H1 (cell line): ENCODE measurements around the gene JAG1. TPM values are rescaled to one million over a fixed set of nuclear protein-coding genes. Genes with fewer than 3 reads are reported as not detected.

Experiments used
- CTCF ChIA-PET: fragments of 300-600 bp; sonication (Branson Sonifier 250); formaldehyde crosslinking; loops from one replicate; lab custom pipeline; 2021; ENCODE audit not compliant: partially characterized antibody; lab: Charles Lee
- POLR2A ChIA-PET: fragments of 300-600 bp; sonication (Branson Sonifier 250); formaldehyde crosslinking; loops from one replicate; lab custom pipeline; 2021; ENCODE audit warnings: inconsistent platforms; ENCODE audit not compliant: partially characterized antibody; lab: Charles Lee
- DNase-seq, 2 experiments: peaks; one replicate each; pipeline versions ENCODE4 v3.0.0 to v3.0.0-alpha.2; 2010 to 2022; ENCODE audit warnings: low spot score in 2 of 2, low read depth in 1 of 2, mixed read lengths in 1 of 2
- FAIRE-seq: peaks from 2 replicates; lab custom pipeline; 2011; peaks lifted over from hg19 to GRCh38; lab: Jason Lieb, UNC
- H2AFZ ChIP-seq: 2 replicates; pipeline ENCODE4 v1.8.1; 2012; ENCODE audit warnings: low read length, inconsistent platforms
- H2AK5ac ChIP-seq: 2 replicates; pipeline ENCODE4 v1.6.1; 2013; ENCODE audit warnings: low read depth, low read length
- H2BK120ac ChIP-seq: replicated peaks from 2 replicates; pipeline ENCODE3; 2013; ENCODE audit warnings: low read depth, low read length, inconsistent platforms
- H2BK12ac ChIP-seq: 2 replicates; pipeline ENCODE4 v1.6.1; 2013; ENCODE audit warnings: low read depth, low read length
- H2BK15ac ChIP-seq: 2 replicates; pipeline ENCODE4 v1.6.1; 2013; ENCODE audit warnings: low read length
- H2BK20ac ChIP-seq: 2 replicates; pipeline ENCODE4 v1.6.1; 2013; ENCODE audit warnings: low read length
- H2BK5ac ChIP-seq: 2 replicates; pipeline ENCODE4 v1.6.1; 2013; ENCODE audit warnings: low read depth, low read length
- H3K14ac ChIP-seq: 2 replicates; pipeline ENCODE4 v1.6.1; 2013; ENCODE audit warnings: inconsistent platforms; ENCODE audit not compliant: insufficient read length
- H3K18ac ChIP-seq: 2 replicates; pipeline ENCODE4 v1.6.1; 2013; ENCODE audit warnings: low read length; ENCODE audit errors: extremely low read depth
- H3K23ac ChIP-seq: 2 replicates; pipeline ENCODE4 v1.6.1; 2013; ENCODE audit warnings: inconsistent platforms; ENCODE audit not compliant: insufficient read length
- H3K23me2 ChIP-seq: 2 replicates; pipeline ENCODE4 v1.6.1; 2013; ENCODE audit warnings: low read depth, low read length
- H3K27ac ChIP-seq: 2 replicates; pipeline ENCODE4 v1.6.1; 2011; ENCODE audit warnings: low read depth, low read length, inconsistent platforms
- H3K27me3 ChIP-seq, 4 experiments: replicated peaks in 1 of 4; 1 replicate in 1 of 4; 2 replicates in 3 of 4; pipeline versions ENCODE4 v1.6.1 to v1.8.1; 2011 to 2013; ENCODE audit warnings: low read length in 3 of 4, mild to moderate bottlenecking in 3 of 4, inconsistent platforms in 2 of 4, mixed read lengths in 2 of 4, moderate library complexity in 1 of 4; ENCODE audit not compliant: control insufficient read depth in 3 of 4, insufficient read depth in 3 of 4; ENCODE audit errors: extremely low read depth in 1 of 4
- H3K36me3 ChIP-seq, 4 experiments: 2 replicates each; pipeline versions ENCODE4 v1.6.1 to v1.8.1; 2011 to 2013; ENCODE audit warnings: mild to moderate bottlenecking in 4 of 4, low read length in 3 of 4, moderate library complexity in 2 of 4, control low read depth in 1 of 4, inconsistent platforms in 1 of 4; ENCODE audit not compliant: insufficient read depth in 4 of 4, control insufficient read depth in 2 of 4
- H3K4ac ChIP-seq: replicated peaks from 2 replicates; pipeline ENCODE3; 2013; ENCODE audit warnings: low read length, low read depth, mixed read lengths, inconsistent platforms; ENCODE audit not compliant: insufficient read length
- H3K4me1 ChIP-seq, 4 experiments: replicated peaks in 1 of 4; 1 replicate in 1 of 4; 2 replicates in 3 of 4; pipeline versions ENCODE4 v1.6.1 to v1.8.1; 2011 to 2013; ENCODE audit warnings: low read length in 3 of 4, inconsistent platforms in 2 of 4, mixed read lengths in 1 of 4; ENCODE audit not compliant: insufficient read depth in 4 of 4, control insufficient read depth in 3 of 4
- H3K4me2 ChIP-seq, 2 experiments: 2 replicates each; pipeline versions ENCODE4 v1.6.1 to v1.8.1; 2011 to 2013; ENCODE audit warnings: low read depth in 2 of 2, low read length in 2 of 2, control low read depth in 1 of 2, inconsistent platforms in 1 of 2, mild to moderate bottlenecking in 1 of 2; ENCODE audit not compliant: insufficient read depth in 1 of 2
- H3K4me3 ChIP-seq, 4 experiments: fragments of 200-600, 300-600 bp in 1 of 4; sonication (generic), shearing (Covaris generic), sonication (Bioruptor Twin) in 1 of 4; 2 replicates each; pipeline versions ENCODE4 v1.5.1 to v1.8.1; 2011 to 2016; ENCODE audit warnings: low read length in 4 of 4, low read depth in 3 of 4, control low read depth in 2 of 4, inconsistent platforms in 2 of 4, mild to moderate bottlenecking in 2 of 4, mixed read lengths in 1 of 4, moderate library complexity in 1 of 4; ENCODE audit not compliant: insufficient read depth in 2 of 4; ENCODE audit errors: extremely low read depth in 1 of 4
- H3K56ac ChIP-seq: replicated peaks from 2 replicates; pipeline ENCODE3; 2013; ENCODE audit warnings: low read depth, mild to moderate bottlenecking, mixed read lengths, low read length, inconsistent platforms; ENCODE audit not compliant: insufficient read length
- H3K79me1 ChIP-seq: 2 replicates; pipeline ENCODE4 v1.6.1; 2013; ENCODE audit warnings: low read depth, low read length, control low read depth
- H3K79me2 ChIP-seq, 2 experiments: 2 replicates each; pipeline versions ENCODE4 v1.6.1 to v1.8.1; 2012 to 2013; ENCODE audit warnings: low read length in 2 of 2, mild to moderate bottlenecking in 2 of 2, inconsistent platforms in 1 of 2; ENCODE audit not compliant: insufficient read depth in 2 of 2, control insufficient read depth in 1 of 2
- H3K9ac ChIP-seq, 4 experiments: replicated peaks in 1 of 4; 1 replicate in 1 of 4; 2 replicates in 3 of 4; pipeline versions ENCODE4 v1.6.1 to v1.8.1; 2011 to 2013; ENCODE audit warnings: low read depth in 3 of 4, low read length in 3 of 4, control low read depth in 2 of 4, mild to moderate bottlenecking in 2 of 4, moderate library complexity in 2 of 4, inconsistent platforms in 1 of 4; ENCODE audit errors: extremely low read depth in 1 of 4
- H3K9me3 ChIP-seq, 2 experiments: 2 replicates each; pipeline versions ENCODE4 v1.6.1 to v1.8.1; 2012 to 2013; ENCODE audit warnings: mild to moderate bottlenecking in 2 of 2, moderate library complexity in 2 of 2, control low read depth in 1 of 2, inconsistent platforms in 1 of 2, low read depth in 1 of 2, low read length in 1 of 2, mixed read lengths in 1 of 2; ENCODE audit not compliant: insufficient read depth in 2 of 2
- H4K20me1 ChIP-seq, 2 experiments: replicated peaks in 1 of 2; 2 replicates each; pipeline versions ENCODE3 to v1.8.1; 2011 to 2013; ENCODE audit warnings: inconsistent platforms in 2 of 2, low read length in 2 of 2, mild to moderate bottlenecking in 1 of 2; ENCODE audit not compliant: insufficient read depth in 2 of 2, control insufficient read depth in 1 of 2
- H4K5ac ChIP-seq: 2 replicates; pipeline ENCODE4 v1.6.1; 2013; ENCODE audit warnings: low read length, low read depth, mixed read lengths, inconsistent platforms; ENCODE audit not compliant: insufficient read length
- H4K8ac ChIP-seq: 2 replicates; pipeline ENCODE4 v1.8.0; 2013; ENCODE audit warnings: mild to moderate bottlenecking, moderate library complexity, low read length, inconsistent platforms; ENCODE audit not compliant: insufficient read depth; ENCODE audit errors: extremely low read depth
- H4K91ac ChIP-seq: replicated peaks from 2 replicates; pipeline ENCODE3; 2013; ENCODE audit warnings: low read length, mixed read lengths, inconsistent platforms; ENCODE audit not compliant: insufficient read length
- BCL11A ChIP-seq, 2 experiments: IDR thresholded peaks; one replicate each; pipeline ENCODE4 v1.6.1; 2011; ENCODE audit warnings: low read depth in 2 of 2, low read length in 2 of 2, mild to moderate bottlenecking in 2 of 2
- CBX5 ChIP-seq: fragments of 300-800, 300-1000 bp; sonication (generic); IDR thresholded peaks from 2 replicates; pipeline ENCODE4 v1.7.1; 2016; ENCODE audit warnings: antibody characterized with exemption, low read length, low read depth
- CBX8 ChIP-seq: fragments of 300-800, 300-1000 bp; sonication (generic); IDR thresholded peaks from 2 replicates; pipeline ENCODE4 v1.7.1; 2016; ENCODE audit warnings: low read depth, low read length, borderline replicate concordance
- CREB1 ChIP-seq: IDR thresholded peaks from 2 replicates; pipeline ENCODE4 v1.6.1; 2012; ENCODE audit warnings: inconsistent platforms
- HDAC6 ChIP-seq: IDR thresholded peaks from one replicate; pipeline ENCODE4 v1.7.1; 2012; ENCODE audit warnings: low read depth, mild to moderate bottlenecking, inconsistent platforms, low read length, moderate library complexity
- KDM1A ChIP-seq: fragments of 200-600, 300-600 bp; sonication (generic); IDR thresholded peaks from 2 replicates; pipeline ENCODE4 v1.7.1; 2016; ENCODE audit warnings: mild to moderate bottlenecking, low read length, borderline replicate concordance
- WGBS, 2 experiments: shearing (Covaris generic) in 1 of 2; methylation state at CpG; one replicate each; pipeline versions ENCODE4 v1.1.6 to v1.1.7; 2013 to 2015; ENCODE audit warnings: low lambda C conversion rate in 2 of 2, mixed read lengths in 2 of 2, inconsistent platforms in 1 of 2, low coverage in 1 of 2, missing lambda C conversion rate in 1 of 2; ENCODE audit not compliant: insufficient replicate concordance in 2 of 2, insufficient coverage in 1 of 2, insufficient read length in 1 of 2; ENCODE audit errors: extremely low coverage in 1 of 2, missing lambda C conversion rate in 1 of 2; 5-methylcytosine and 5-hydroxymethylcytosine counted together
- polyA plus RNA-seq, 7 experiments: library from polyadenylated mRNA; depleted of rRNA in 3 of 7; stranded (reverse) in 5 of 7; unstranded in 2 of 7; fragments of >200 nt in 5 of 7; fragments of 200-250 nt in 2 of 7; gene quantifications; 1 replicate in 5 of 7; 2 replicates in 1 of 7; 4 replicates in 1 of 7; pipeline versions ENCODE4 v1.2.1 to v1.2.3, GENCODE V29; 2011 to 2013; ENCODE audit warnings: missing spikeins in 2 of 7, mixed read lengths in 2 of 7
- total RNA-seq: library from RNA; stranded (reverse); fragmentation: NEBNext Ultra II Directional; extraction: Animal tissue kit (Norgen Biotek cat#: 25700); gene quantifications from 2 replicates; pipeline ENCODE4 v1.2.1, GENCODE V29; 2021

Gene JAG1
- total and polyA plus RNA-seq, 2 of the 8 experiments (the other 6 are each of a cell fraction or from before 2014, with no cell fraction given): 13.5 to 27.3 TPM

GRCh38 chr20:10715035-10715434 lies 41.2 kb upstream of the JAG1 start:
- peaks cover 0 to 9% (median 1%) of the 10 kb centered on the region in 4 experiments; a peak in 2 of 7 replicates for H3K4me1 ChIP-seq
- no peak overlapping the region for H2BK12ac ChIP-seq
- no peak overlapping the region for H3K14ac ChIP-seq
- H3K27ac ChIP-seq: no peak overlapping the region
- H2BK20ac ChIP-seq: no peak overlapping the region
- no peak overlapping the region for H4K5ac ChIP-seq
- ChIA-PET CTCF (interaction anchor here (0.9 kb wide), 1 partner anchor 40 kb away, joined by 3 read pairs; no protein-coding TSS in a partner anchor), POLR2A (no interaction called here)
- H2AK5ac ChIP-seq: no peak overlapping the region
- H2BK5ac ChIP-seq: no peak overlapping the region
- H3K23me2 ChIP-seq: peaks cover 4% of the 10 kb centered on the region; the same call in 1 of the 2 replicates
- H3K36me3 ChIP-seq: no peaks in the 10 kb centered on the region
- H4K91ac ChIP-seq: no peak overlapping the region
- H3K18ac ChIP-seq: no peak overlapping the region
- TF ChIP-seq CREB1 (no peak), CBX5 (no peak), KDM1A (no peak), BCL11A (IDR thresholded peaks at IDR 0.05; ENCODE audit: low read depth in 2 of 2, low read length in 2 of 2) (no peak), CBX8 (no peak), HDAC6 (no peak)
- H3K27me3 ChIP-seq: no peaks in the 10 kb centered on the region
- no peak overlapping the region for H2AFZ ChIP-seq
- no peak overlapping the region for H3K4ac ChIP-seq
- no peak overlapping the region for H3K23ac ChIP-seq
- no peak overlapping the region for H3K4me2 ChIP-seq
- DNase-seq: no peak
- H2BK15ac ChIP-seq: no peak overlapping the region
- no peak overlapping the region for H3K56ac ChIP-seq
- H4K20me1 ChIP-seq: no peaks in the 10 kb centered on the region
- H3K79me2 ChIP-seq: no peaks in the 10 kb centered on the region
- peak overlapping the region; percentile 70 for H2BK120ac ChIP-seq
- no peak overlapping the region for H3K9ac ChIP-seq
- no peaks in the 10 kb centered on the region for H3K79me1 ChIP-seq
- H4K8ac ChIP-seq: no peak overlapping the region
- H3K9me3 ChIP-seq: no peaks in the 10 kb centered on the region
- H3K4me3 ChIP-seq: no peak overlapping the region
- FAIRE-seq: no peak
- WGBS, 2 experiments: 87% methylated on average over 2 of the region's 2 CpGs; no CpG with 5 or more reads in 1 of the 2 experiments
